22Rv1 (cell line): Measurements from ENCODE around the gene IFI35.

Source experiments
- ZFX ChIP-seq: fragments of 450-650 bp; IDR thresholded peaks from 2 replicates; pipeline ENCODE4 v1.6.1; 2017; ENCODE audit warnings: antibody characterized with exemption, borderline replicate concordance
- TF ChIP-seq, protein P1 (sequence below): fragments of 450-650 bp; IDR thresholded peaks from 2 replicates; pipeline ENCODE4 v1.5.1; 2017; ENCODE audit warnings: mild to moderate bottlenecking

GRCh38 chr17:43062984-43063638 is 56.5 kb downstream of the IFI35 start:
- TF ChIP-seq, protein P1, sequence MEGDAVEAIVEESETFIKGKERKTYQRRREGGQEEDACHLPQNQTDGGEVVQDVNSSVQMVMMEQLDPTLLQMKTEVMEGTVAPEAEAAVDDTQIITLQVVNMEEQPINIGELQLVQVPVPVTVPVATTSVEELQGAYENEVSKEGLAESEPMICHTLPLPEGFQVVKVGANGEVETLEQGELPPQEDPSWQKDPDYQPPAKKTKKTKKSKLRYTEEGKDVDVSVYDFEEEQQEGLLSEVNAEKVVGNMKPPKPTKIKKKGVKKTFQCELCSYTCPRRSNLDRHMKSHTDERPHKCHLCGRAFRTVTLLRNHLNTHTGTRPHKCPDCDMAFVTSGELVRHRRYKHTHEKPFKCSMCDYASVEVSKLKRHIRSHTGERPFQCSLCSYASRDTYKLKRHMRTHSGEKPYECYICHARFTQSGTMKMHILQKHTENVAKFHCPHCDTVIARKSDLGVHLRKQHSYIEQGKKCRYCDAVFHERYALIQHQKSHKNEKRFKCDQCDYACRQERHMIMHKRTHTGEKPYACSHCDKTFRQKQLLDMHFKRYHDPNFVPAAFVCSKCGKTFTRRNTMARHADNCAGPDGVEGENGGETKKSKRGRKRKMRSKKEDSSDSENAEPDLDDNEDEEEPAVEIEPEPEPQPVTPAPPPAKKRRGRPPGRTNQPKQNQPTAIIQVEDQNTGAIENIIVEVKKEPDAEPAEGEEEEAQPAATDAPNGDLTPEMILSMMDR, result no peak
- no peak for TF ChIP-seq ZFX
